ENCODE measurements around the gene FAM114A1. TPM values are rescaled to one million over a fixed set of nuclear protein-coding genes. Genes with fewer than 3 reads are reported as not detected.

FAM114A1 gene
- polyA plus RNA-seq, 3 donors = 3.2 to 12.0 (median 4.1) TPM

GRCh38 chr4:38943343-38943742, 75.7 kb downstream of the FAM114A1 start:
- peaks cover 50 to 53% of the 10 kb centered on the region in 2 donors for H3K36me3 Mint-ChIP-seq
- Histone ChIP-seq H3K27ac (ENCODE audit: low read depth in 1 of 2, low read length in 2 of 2) (no peak overlapping the region), H3K4me1 (ENCODE audit: control insufficient read depth in 1 of 2, insufficient read depth in 2 of 2, low read length in 2 of 2) (no peaks in the 10 kb centered on the region), H4K20me1 (ENCODE audit: insufficient read depth, low read length) (no peaks in the 10 kb centered on the region), H3K79me2 (ENCODE audit: insufficient read depth, low read length) (no peaks in the 10 kb centered on the region), H3K9ac (ENCODE audit: insufficient read depth, low read length, poor library complexity, severe bottlenecking) (no peak overlapping the region), H3K36me3 (replicated peaks in 1 of 2; ENCODE audit: control insufficient read depth in 1 of 2, insufficient read depth in 2 of 2, low read length in 2 of 2) (peaks cover 17 to 66% of the 10 kb centered on the region in 2 donors), H3K4me3 (replicated peaks in 1 of 3; ENCODE audit: low read depth in 2 of 3, low read length in 3 of 3) (no peak overlapping the region), H3K27me3 (ENCODE audit: control insufficient read depth in 2 of 2, insufficient read depth in 2 of 2, low read length in 2 of 2) (no peaks in the 10 kb centered on the region), H2AFZ (ENCODE audit: insufficient read depth, low read depth, low read length, poor library complexity, severe bottlenecking) (no peak overlapping the region), H3K9me3 (replicated peaks in 1 of 2; ENCODE audit: control insufficient read depth in 1 of 2, insufficient read depth in 1 of 2, low read length in 2 of 2) (no peaks in the 10 kb centered on the region), H3K4me2 (replicated peaks; ENCODE audit: extremely low read depth, low read length, poor library complexity, severe bottlenecking) (no peak overlapping the region)
- no peaks in the 10 kb centered on the region for H3K9me3 Mint-ChIP-seq
- H3K4me3 Mint-ChIP-seq = no peak overlapping the region
- H3K27ac Mint-ChIP-seq = no peak overlapping the region
- H3K27me3 Mint-ChIP-seq (ENCODE audit: low read depth in 3 of 3) = peaks cover 0 to 2% (median 0%) of the 10 kb centered on the region in 3 donors
- intact Hi-C loops (cut with micrococcal nuclease) = no loop called here
- WGBS (ENCODE audit: insufficient coverage) = 95% methylated on average over 3 of the region's 4 CpGs
- TF ChIP-seq CTCF (IDR thresholded peaks at IDR 0.05) = no peak
- no peaks in the 10 kb centered on the region for H3K4me1 Mint-ChIP-seq
- DNase-seq = no peak

- 100% methylated on average over 6 of the region's 9 CpGs for WGBS (ENCODE audit: insufficient coverage)
- no peaks in the 10 kb centered on the region for H3K9me3 ChIP-seq (replicated peaks in 1 of 2; ENCODE audit: control insufficient read depth in 1 of 2, insufficient read depth in 1 of 2, low read length in 2 of 2)
- H4K20me1 ChIP-seq (ENCODE audit: insufficient read depth, low read length) = no peaks in the 10 kb centered on the region
- H3K4me3 Mint-ChIP-seq = no peak overlapping the region
- H3K27me3 Mint-ChIP-seq (ENCODE audit: low read depth in 3 of 3) = peaks cover 0 to 2% (median 0%) of the 10 kb centered on the region in 3 donors
- H2AFZ ChIP-seq (ENCODE audit: insufficient read depth, low read depth, low read length, poor library complexity, severe bottlenecking) = no peak overlapping the region
- peak overlapping the region in 1 of 7 donors; percentile 74 for H3K27ac Mint-ChIP-seq
- no peaks in the 10 kb centered on the region for H3K4me1 ChIP-seq (ENCODE audit: control insufficient read depth in 1 of 2, insufficient read depth in 2 of 2, low read length in 2 of 2)
- TF ChIP-seq CTCF (IDR thresholded peaks at IDR 0.05) = no peak
- no peak overlapping the region for H3K4me2 ChIP-seq (replicated peaks; ENCODE audit: extremely low read depth, low read length, poor library complexity, severe bottlenecking)
- no peak for DNase-seq
- no peak overlapping the region for H3K4me3 ChIP-seq (replicated peaks in 1 of 3; ENCODE audit: low read depth in 2 of 3, low read length in 3 of 3)
- no peaks in the 10 kb centered on the region for H3K79me2 ChIP-seq (ENCODE audit: insufficient read depth, low read length)
- H3K36me3 Mint-ChIP-seq = peaks cover 43 to 47% of the 10 kb centered on the region in 2 donors
- H3K36me3 ChIP-seq (replicated peaks in 1 of 2; ENCODE audit: control insufficient read depth in 1 of 2, insufficient read depth in 2 of 2, low read length in 2 of 2) = peaks cover 13 to 55% of the 10 kb centered on the region in 2 donors
- H3K9me3 Mint-ChIP-seq = no peaks in the 10 kb centered on the region
- no peak overlapping the region for H3K9ac ChIP-seq (ENCODE audit: insufficient read depth, low read length, poor library complexity, severe bottlenecking)
- H3K27ac ChIP-seq (ENCODE audit: low read depth in 1 of 2, low read length in 2 of 2) = no peak overlapping the region
- H3K27me3 ChIP-seq (ENCODE audit: control insufficient read depth in 2 of 2, insufficient read depth in 2 of 2, low read length in 2 of 2) = no peaks in the 10 kb centered on the region
- no peaks in the 10 kb centered on the region for H3K4me1 Mint-ChIP-seq
- intact Hi-C loops (cut with micrococcal nuclease) = no loop called here
Observed at GRCh38 chr4:38944440-38944839, 76.8 kb downstream of the FAM114A1 start.
